Endometrium (tissue), 2 donors: ENCODE measurements around the gene PRUNE1.
A peak's percentile ranks its signal among the peaks of the same experiment; 100 is the strongest.

Experiments used
- FAIRE-seq: peaks from 2 replicates; lab custom pipeline; 2012; peaks lifted over from hg19 to GRCh38; lab: Jason Lieb, UNC
- donor health status: control.
- donor health status: control.

PRUNE1 gene

GRCh38 chr1:151008244-151009205 is at the start of gene PRUNE1:
TSS of gene PRUNE1 (plus strand) at chr1:151008449. CDS start at chr1:151008633, 184 bp downstream.
- FAIRE-seq = peak; percentile 64

DNA sequence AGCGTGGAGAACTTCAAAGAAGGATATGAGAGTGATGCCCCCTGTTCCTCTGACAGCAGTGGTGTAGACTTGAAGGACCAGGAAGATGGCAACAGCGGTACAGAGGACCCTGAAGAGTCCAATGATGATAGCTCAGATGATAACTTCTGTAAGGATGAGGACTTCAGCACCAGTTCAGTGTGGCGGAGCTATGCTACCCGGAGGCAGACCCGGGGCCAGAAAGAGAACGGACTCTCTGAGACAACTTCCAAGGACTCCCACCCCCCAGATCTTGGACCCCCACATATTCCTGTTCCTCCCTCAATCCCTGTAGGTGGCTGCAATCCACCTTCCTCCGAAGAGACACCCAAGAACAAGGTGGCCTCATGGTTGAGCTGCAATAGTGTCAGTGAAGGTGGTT is 47.6 kb upstream of the PRUNE1 start:
- no peak for FAIRE-seq

- no peak for FAIRE-seq
These were observed 46.5 kb upstream of the PRUNE1 start for GRCh38 chr1:150961756-150962155.

GRCh38 chr1:150963321-150964163 is 44.7 kb upstream of the PRUNE1 start:
- FAIRE-seq = no peak

DNA sequence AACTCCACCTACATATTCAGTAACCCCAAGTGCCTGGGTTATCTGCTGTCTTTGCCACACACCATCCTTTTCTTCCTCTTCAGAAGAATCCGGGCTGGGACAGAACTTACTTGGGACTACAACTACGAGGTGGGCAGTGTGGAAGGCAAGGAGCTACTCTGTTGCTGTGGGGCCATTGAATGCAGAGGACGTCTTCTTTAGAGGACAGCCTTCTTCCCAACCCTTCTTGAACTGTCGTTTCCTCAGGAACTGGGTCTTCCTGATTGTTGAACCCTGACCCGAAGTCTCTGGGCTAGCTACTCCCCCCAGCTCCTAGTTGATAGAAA is 44.1 kb upstream of the PRUNE1 start:
- no peak for FAIRE-seq

DNA sequence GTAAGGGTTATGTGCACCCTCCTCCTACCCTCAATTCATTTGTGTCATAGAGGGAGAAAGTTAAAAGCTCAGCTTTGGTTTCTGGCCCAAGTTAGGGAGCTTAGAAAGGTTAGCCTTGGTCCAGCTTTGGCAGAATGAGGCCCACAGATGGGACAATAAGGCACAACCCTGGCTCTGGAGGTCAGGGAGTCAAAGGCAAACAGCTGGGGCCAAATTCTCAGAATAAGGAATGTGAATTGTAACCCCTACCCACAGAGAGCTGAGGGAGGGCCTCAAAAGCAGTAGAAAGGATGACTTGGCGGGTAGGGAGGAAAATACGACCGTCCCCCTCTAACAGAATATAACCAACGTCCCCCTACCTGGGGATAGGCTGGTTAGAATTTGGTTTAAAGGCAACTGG is 42.6 kb upstream of the PRUNE1 start:
- no peak for FAIRE-seq

GRCh38 chr1:150966011-150966410 is 42.2 kb upstream of the PRUNE1 start:
- no peak for FAIRE-seq

DNA sequence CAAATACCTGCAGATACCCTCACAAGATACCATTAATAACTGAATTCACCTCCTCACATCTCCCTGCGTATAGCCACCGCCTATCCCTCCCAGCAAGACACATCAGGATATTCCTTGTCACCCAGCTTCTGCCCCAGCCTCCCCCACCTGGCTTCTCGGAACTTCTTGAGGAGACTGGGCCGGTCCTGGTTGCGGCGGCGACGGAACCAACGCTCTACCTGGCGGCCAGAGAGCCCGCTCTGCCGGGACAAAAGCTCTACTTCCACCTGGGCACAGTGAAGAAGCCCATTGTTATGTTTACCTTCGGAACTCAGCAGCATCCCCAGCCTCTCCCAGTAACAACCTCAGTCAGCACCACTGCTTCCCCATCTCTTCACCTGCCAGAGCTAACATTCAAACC is 40.3 kb upstream of the PRUNE1 start:
- no peak for FAIRE-seq

DNA sequence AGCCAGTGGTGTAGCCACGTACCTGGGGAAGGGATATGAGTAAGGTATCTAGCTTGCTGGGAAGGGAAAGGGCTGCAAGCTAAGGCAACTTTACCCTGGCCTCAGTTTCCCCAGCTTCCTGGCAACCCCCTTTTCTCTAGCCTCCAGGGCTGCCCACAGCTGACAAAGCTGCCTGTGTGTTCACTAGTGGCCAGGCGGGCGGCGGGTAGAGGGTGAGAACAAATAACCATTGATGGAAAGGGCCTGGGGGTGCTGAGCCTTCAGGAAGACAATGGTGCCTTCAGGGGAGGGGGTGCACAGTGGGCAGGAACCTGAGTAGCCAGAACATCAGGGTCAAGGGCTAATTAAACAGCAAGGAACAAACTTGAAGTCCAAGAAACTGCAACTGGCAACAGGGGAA is 39.8 kb upstream of the PRUNE1 start:
- FAIRE-seq = no peak

GRCh38 chr1:150969626-150970025 is 38.6 kb upstream of the PRUNE1 start:
- no peak for FAIRE-seq

DNA sequence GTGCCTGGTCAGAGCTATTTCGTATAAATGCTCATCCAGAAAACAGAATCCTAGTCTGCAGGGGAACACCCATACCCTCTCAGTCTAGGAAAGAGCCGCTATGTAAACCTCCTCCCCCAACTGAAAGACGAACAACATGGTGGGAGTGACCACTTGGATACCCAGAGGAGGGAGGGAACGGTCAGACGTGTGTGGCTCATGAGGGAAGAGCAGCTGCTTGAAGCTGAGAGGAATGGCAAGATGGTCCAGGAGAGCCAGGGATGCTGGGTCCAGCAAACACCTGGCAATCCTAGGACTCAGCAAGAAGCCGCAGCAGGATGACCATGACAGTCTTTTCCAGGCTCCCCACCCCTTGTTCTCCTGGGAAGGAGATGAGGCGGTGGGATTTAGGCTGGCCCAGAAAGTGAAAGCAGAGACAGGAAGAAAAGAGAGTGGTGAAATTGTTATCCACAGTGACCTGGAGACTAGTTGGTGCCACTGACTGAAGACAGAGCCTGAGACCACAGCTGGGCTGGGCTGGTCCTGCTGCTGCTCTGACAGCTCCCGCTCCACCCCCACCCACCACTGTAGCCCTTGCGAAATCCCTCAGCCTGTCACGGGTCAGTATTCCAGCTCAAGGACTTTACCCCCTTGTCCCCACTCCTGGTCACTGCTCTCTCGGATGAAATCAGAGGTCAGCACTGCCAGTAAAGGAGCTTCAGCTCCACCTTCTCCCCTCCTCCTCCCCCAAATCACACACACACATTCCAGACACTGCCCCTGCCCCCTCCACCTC is 37.3 kb upstream of the PRUNE1 start:
- no peak for FAIRE-seq

DNA sequence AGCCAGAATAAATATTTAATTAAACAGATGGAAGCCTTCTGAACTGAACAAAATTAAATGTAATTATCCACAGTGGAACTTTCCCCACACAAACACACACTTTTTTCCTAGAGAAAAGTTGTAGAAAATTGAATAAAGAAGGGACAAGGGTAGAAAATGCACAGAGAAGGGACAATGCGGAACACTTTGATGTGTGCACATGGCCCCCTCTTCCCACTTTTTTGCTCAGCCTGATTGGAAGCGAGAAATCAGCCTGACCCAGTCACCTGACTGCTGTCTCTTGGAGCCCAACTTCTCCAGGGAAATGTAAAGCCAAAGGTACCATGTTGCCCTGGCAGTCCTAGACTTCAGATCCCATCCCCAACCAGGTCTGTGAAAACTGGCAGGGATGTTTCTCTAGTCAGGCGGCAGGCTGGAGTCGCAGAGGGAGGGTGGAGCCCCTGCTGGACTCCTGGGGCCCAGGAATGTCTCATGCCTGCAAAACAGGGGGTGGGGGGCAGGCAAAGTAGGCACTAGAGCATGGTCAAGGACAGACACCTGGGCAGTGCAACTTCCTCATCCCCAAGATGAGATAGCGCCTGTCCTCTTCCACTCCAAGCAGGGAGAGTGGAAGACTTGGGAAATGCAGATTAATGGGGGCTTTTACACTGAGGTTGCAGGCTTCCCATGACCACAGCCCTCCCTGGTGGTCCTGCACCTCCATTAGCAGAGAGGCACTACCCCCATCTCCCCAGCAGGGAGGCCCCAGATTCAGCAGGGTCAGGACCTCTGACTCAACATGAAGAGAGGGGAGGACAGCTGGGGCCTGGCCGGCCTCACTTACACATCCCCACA is 36.4 kb upstream of the PRUNE1 start:
- FAIRE-seq = no peak

DNA sequence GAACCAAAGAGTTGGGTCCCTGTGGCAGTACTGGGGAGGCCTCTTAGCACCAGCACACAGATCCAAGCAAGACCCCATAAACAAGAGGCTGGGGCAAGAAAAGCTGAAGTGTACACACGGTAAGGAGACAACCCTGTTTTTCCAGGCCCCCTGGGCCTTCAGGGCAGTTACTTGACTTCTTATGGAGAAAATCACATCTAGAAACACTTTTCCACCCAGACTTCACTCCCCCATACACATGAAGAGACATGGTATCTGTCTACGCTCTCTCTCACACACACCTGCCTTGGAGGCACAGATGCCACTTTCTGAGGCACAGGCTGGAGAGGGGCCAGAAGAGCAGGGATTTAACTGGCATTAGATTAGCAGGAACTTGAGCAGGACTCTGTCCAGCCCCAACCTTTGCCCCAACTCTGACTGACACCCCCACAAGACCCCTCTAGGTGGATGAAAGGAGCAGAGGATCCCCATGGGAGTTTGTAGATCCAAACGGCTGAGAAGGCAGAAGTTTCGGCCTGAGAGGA is 35.8 kb upstream of the PRUNE1 start:
- FAIRE-seq = no peak

- FAIRE-seq = no peak
These were observed 34.9 kb upstream of the PRUNE1 start for GRCh38 chr1:150973258-150973835.

DNA sequence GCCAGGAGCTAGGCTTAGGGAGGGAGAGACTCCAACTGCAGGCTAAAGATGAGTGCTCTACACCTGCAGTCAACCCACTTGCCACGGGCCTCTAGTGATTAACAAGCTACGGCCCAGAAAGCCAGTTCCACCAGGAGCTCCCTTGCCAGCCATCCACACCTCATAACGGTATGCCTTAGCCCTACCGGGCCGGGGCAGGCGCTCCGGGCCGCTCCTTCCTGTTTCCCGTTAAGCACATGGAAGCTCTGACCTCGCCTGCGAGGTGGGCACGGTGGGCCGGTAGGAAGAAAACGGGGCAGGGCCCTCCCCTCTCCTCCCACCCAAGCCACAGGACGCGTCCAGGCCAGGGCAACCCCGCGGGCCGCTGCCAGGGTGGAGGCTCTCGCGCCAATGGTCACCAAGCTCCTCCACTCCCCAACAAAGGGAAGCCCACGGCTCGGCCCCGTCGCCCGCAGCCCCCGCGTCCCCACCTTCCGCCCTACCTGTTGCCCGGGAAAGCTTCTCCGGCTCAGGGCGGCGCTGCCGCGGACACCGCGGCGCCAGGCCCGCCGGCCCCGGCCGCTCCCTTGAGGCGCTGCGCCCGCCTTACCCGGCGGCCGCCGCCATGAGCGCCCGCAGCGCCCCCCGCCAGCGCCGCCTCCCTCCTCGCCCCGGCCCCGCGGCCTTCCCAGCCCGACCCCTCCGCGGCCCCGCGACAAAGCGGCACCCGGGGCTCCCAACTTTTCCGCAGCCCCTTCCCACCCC is 34.2 kb upstream of the PRUNE1 start:
- no peak for FAIRE-seq

DNA sequence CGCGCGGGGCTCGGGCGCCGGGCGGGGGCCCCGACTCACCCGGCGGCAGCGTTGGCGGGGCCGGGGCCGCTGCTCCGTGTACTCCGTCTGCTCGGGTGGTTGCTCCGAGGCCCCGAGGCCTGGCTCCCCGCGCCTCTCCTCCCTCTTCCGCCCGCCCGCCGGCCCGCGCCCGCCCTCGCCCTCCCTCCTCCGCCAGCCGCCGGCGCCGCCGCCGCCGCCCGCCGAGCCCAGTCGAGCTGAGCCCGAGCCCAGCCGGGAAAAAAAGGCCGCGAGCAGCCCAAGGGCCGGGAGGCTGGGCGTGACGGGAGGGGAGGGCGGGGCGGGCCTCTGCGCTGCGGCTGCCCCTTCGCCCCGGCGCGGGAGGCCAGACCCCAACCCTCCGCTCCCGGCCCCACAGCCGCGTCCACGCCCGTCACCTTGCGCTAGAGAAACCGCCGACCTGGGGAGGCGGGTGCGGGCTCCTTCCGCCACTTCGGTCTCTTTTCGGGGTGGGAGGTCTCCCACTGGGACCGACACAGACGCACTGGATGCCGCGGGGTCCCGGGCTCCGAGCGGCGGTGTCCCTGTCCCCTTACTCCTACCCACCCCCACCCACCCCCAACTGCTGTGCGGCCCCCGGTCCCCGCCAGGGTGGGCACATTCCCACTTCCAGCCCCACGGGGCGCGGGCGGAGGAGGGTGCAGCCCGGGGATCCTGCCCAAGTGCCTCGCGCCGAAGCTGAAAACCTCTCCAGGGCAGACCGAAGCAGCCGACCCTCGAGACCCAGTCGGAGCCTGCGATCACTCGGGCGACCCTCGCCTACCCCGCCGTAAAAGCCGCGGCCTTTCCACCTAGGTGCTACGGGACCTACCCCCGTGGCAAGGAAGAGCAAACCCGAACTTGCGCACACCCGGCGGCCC is 33.4 kb upstream of the PRUNE1 start, which contains the start of gene CERS2:
Gene CERS2, minus strand, starts transcription at position 256 of the 899 bp plus-strand sequence. CDS start 5,745 bp downstream, outside the sequence.
- FAIRE-seq = no peak

DNA sequence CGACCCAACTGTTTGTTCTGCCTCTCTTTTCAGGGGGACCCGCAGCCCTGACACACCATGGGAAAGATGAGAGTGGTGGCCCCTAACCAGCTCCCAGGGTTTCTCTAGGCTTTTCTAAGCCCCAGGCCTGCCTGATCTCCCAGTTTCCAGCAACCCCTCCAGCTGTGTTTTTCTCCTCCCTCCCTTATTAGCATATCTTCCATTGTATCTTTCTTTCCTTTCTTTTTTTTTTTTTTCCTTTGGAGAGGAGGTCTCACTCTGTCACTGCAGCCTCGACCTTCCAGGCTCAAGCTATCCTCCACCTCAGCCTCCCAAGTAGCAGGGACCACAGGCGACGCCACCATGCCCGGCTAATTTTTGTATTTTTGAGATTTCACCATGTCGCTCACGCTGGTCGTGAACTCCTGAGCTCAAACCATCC is 31.8 kb upstream of the PRUNE1 start:
- FAIRE-seq = no peak

DNA sequence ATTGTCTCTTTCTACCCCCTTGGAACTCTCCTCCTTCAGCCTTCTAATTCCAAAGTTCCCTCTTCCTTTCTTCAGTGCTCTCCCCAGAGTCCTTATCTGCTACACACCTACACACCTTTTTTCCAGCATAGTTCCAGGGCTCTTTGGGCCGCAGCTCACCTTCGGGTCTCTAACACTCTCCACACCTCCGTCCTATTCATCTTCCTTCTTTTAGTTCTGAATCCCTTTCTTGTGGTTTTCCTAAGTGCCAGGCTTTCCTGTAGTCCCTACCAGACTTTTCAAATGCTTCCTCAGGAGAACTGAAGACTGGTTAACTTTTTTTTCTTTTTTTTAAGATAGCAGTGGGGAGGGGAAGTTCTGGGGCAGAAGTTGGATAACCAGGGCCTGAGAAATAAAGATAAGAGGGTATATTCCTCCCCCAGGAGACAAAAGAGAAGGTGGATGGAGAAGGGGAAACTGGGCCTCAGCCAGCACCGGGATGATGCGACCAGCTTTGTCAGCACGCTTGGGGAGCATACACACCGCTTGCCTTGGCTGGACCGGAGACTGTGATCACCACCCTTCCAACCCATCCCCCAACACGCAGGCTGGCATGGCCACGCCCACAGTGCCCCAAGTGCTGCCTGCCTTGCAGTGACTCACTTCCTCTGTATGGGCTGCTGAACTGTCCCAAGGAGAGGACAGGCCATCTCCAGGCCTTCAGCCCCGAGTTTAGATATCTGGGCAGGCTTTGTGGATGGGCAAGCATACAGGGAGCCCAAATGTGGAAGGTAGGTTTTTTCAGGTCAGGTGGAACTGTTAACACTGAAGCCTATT is 31.2 kb upstream of the PRUNE1 start:
- no peak for FAIRE-seq
